Measurements from ENCODE around the gene DRAM2.

GRCh38 chr1:111154021-111154999 is 14.4 kb upstream of the DRAM2 start:
- TF ChIP-seq CTCF (IDR thresholded peaks at IDR 0.05) (no peak), TCF7L2 (IDR thresholded peaks at IDR 0.05; ENCODE audit: low read depth, low read length) (no peak)

All from Panc1 (cell line).